Prostate gland (tissue), 2 donors: ENCODE results near the gene PLPPR1. TPM values are rescaled to one million over a fixed set of nuclear protein-coding genes. Genes with fewer than 3 reads are reported as not detected.
"Not testable (repeated sequence)": the region's sequence is repeated elsewhere in the genome, so short reads cannot be mapped to it uniquely, and the experiment has no call there.

Source experiments
- DNase-seq: peaks from one replicate; pipeline ENCODE4 v3.0.0-alpha.2; 2019; ENCODE audit warnings: low spot score
- H3K27ac ChIP-seq, 2 donors: fragments of 200-600 bp; sonication (generic); 2 replicates each; pipeline ENCODE4 v1.5.1; 2017 to 2019
- H3K27me3 ChIP-seq: fragments of 200-600 bp; sonication (generic); replicated peaks from 2 replicates; pipeline ENCODE4 v1.5.1; 2019; ENCODE audit not compliant: insufficient read depth
- H3K36me3 ChIP-seq, 2 donors: fragments of 200-600 bp; sonication (generic); 1 replicate in 1 of 2; 2 replicates in 1 of 2; pipeline versions ENCODE4 v1.5.1 to v1.8.1; 2017 to 2019
- H3K4me1 ChIP-seq: fragments of 200-600 bp; sonication (generic); replicated peaks from 2 replicates; pipeline ENCODE4 v1.5.1; 2019
- H3K4me3 ChIP-seq, 2 donors: fragments of 200-600 bp; sonication (generic); 2 replicates each; pipeline ENCODE4 v1.5.1; 2017 to 2019
- H3K9me3 ChIP-seq: fragments of 200-600 bp; sonication (generic); 2 replicates; pipeline ENCODE4 v1.5.1; 2017
- CTCF ChIP-seq, 4 experiments: fragments of 200-600 bp in 2 of 4; fragments of 450-650 bp in 2 of 4; sonication (generic) in 2 of 4; IDR thresholded peaks; 1 replicate in 3 of 4; 2 replicates in 1 of 4; pipeline ENCODE4 v1.5.1; 2016 to 2019; ENCODE audit warnings: antibody characterized with exemption in 4 of 4, mild to moderate bottlenecking in 2 of 4, moderate library complexity in 2 of 4
- POLR2A ChIP-seq: fragments of 450-650 bp; IDR thresholded peaks from one replicate; pipeline ENCODE4 v1.6.1; 2016; ENCODE audit warnings: antibody characterized with exemption, mild to moderate bottlenecking
- POLR2AphosphoS5 ChIP-seq: sonication (generic); formaldehyde crosslinking; IDR thresholded peaks from one replicate; pipeline ENCODE4 v1.6.1; 2017; ENCODE audit warnings: antibody characterized with exemption
- WGBS: methylation state at CpG from one replicate; pipeline ENCODE4 v1.1.5; 2018; 5-methylcytosine and 5-hydroxymethylcytosine counted together
- intact Hi-C: fragments of 100-400 bp; cut with DNase I; formaldehyde crosslinking; loops from one replicate; pipeline ENCODE4 v1.14.2; 2022
- total RNA-seq, 2 donors: library from RNA; depleted of rRNA; stranded (reverse); fragments of >200 nt; gene quantifications; one replicate each; pipeline ENCODE4 v1.1.0, GENCODE V29; 2016

Gene PLPPR1
- total RNA-seq, 2 donors from 2014 or later: 2.8 TPM; not detected in 1

- TF ChIP-seq POLR2AphosphoS5 (no peak), CTCF (IDR thresholded peaks at IDR 0.05) (no peak), POLR2A (no peak)
- 5% methylated on average over 2 of the region's 2 CpGs for WGBS
- intact Hi-C loops: no loop called here
- Histone ChIP-seq H3K9me3 (no peaks in the 10 kb centered on the region), H3K27me3 (no peaks in the 10 kb centered on the region), H3K4me1 (no peaks in the 10 kb centered on the region), H3K36me3 (no peaks in the 10 kb centered on the region), H3K27ac (no peak overlapping the region), H3K4me3 (no peak overlapping the region)
- no peak for DNase-seq
Observed at GRCh38 chr9:101121836-101122399, 93.4 kb downstream of the PLPPR1 start.

DNA sequence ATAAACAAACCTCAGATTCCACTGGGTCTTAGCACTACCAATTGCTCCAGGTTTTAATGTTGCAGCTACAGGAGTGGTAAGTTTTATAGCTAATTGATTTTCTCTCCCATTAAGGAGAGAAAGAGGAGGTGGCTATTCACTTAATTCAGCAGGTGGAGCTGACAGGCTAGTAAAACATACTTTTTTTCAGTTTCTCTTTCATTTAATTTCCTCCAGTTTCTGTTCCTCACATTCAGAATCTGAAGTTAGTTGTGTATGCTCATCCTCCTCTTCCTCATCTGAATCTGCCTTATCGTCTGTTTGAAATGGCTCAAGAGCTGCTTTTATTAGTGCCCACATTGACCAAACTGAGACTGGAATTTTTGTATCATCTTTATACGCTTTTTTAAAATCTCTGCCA, 98.0 kb downstream of the PLPPR1 start:
- Histone ChIP-seq H3K27me3 (no peaks in the 10 kb centered on the region), H3K9me3 (no peaks in the 10 kb centered on the region), H3K27ac (no peak overlapping the region), H3K4me3 (no peak overlapping the region), H3K36me3 (no peaks in the 10 kb centered on the region), H3K4me1 (no peaks in the 10 kb centered on the region)
- intact Hi-C loops: no loop called here
- no peak for TF ChIP-seq CTCF (IDR thresholded peaks at IDR 0.05)
- no peak for TF ChIP-seq POLR2AphosphoS5
- TF ChIP-seq POLR2A: no peak
- DNase-seq: no peak
- 60% methylated on average over 2 of the region's 2 CpGs for WGBS

DNA sequence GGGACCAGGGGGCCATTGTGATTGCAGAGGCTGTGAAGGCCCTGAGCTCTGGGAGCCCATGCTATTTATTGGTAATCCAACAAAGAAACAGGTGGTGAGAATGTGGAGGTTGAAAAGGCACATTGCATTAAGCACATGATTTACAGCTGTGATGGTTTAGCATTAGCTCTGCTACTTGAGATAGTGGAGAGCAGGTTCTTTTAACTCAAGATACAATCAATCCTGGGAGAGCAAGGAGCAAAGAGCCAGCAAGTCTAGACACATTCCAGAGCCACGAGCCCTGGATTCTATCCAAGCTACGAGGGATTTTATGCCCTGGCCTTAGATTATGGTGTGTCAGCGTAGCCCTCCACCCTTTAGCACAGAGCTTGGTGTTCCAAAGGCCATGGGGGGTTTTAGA, 98.8 kb downstream of the PLPPR1 start:
- WGBS: 44% methylated on average over 3 of the region's 3 CpGs
- H3K4me3 ChIP-seq, intact Hi-C loops, H3K4me1 ChIP-seq, H3K9me3 ChIP-seq, DNase-seq, H3K36me3 ChIP-seq, H3K27ac ChIP-seq, H3K27me3 ChIP-seq: not testable (repeated sequence)

DNA sequence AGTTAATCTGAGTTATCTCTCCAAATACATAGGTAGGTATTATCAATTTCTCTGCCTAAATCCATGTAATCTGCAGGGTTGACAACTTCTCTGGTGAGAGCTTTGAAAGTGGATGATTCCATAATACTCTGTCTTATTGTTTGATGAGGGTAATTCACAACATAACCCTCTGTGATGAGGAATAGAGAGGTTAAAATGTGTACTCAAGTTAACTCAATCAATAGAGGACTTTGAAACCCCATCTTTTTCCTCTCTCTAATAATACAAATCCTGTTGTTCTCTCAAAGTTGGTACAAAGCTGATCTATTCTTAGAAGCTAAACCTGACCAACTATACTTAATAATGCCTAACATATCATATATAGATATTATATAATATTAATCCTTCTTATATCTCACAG, 100.1 kb downstream of the PLPPR1 start:
- Histone ChIP-seq H3K36me3 (no peaks in the 10 kb centered on the region), H3K27ac (no peak overlapping the region), H3K27me3 (no peaks in the 10 kb centered on the region), H3K4me1 (no peaks in the 10 kb centered on the region), H3K4me3 (no peak overlapping the region), H3K9me3 (no peaks in the 10 kb centered on the region)
- no peak for DNase-seq
- intact Hi-C loops: no loop called here
- no peak for TF ChIP-seq POLR2A
- no peak for TF ChIP-seq CTCF (IDR thresholded peaks at IDR 0.05)
- TF ChIP-seq POLR2AphosphoS5: no peak

DNA sequence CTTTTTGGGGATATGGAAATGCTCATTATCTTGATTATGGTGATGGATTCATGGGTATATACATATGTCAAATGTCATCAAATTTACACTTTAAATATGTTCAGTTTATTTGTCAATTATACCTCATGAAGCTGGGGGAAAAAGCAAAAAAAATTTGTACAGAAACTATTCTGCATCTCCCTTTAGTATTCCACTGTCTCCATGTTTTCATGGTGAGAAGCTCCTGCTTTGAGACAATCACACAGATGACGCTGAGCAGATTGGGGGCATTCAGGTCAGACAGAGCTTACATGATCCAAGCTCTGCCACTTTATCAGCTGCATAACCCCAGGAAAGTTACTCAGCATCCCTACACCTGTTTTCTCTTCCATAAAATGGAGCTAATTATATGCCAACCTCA, 101.5 kb downstream of the PLPPR1 start:
- intact Hi-C loops: no loop called here
- TF ChIP-seq POLR2AphosphoS5: no peak
- no peak for TF ChIP-seq POLR2A
- no peak for TF ChIP-seq CTCF (IDR thresholded peaks at IDR 0.05)

More for the DNA sequence above, 101.5 kb downstream of the PLPPR1 start:
- WGBS: 43% methylated on average over 1 of the region's 1 CpG
- Histone ChIP-seq H3K4me3 (no peak overlapping the region), H3K36me3 (no peaks in the 10 kb centered on the region), H3K4me1 (no peaks in the 10 kb centered on the region), H3K27me3 (no peaks in the 10 kb centered on the region), H3K27ac (no peak overlapping the region), H3K9me3 (no peaks in the 10 kb centered on the region)
- DNase-seq: no peak
